ENCODE results near the gene MRPL3.
A peak's percentile ranks its signal among the peaks of the same experiment; 100 is the strongest.

Gene MRPL3

GRCh38 chr3:131454501-131454900 lies 48.3 kb downstream of the MRPL3 start:
- H3K4me3 ChIP-seq (replicated peaks; ENCODE audit: low read depth, low read length): no peak overlapping the region
- DNase-seq (ENCODE audit: low read depth): peak; percentile 38
- TF ChIP-seq CTCF (IDR thresholded peaks at IDR 0.05; ENCODE audit: low read length, missing control alignments): no peak

- TF ChIP-seq CTCF (IDR thresholded peaks at IDR 0.05; ENCODE audit: low read length, missing control alignments): no peak
- H3K4me3 ChIP-seq (replicated peaks; ENCODE audit: low read depth, low read length): no peak overlapping the region
- DNase-seq (ENCODE audit: low read depth): no peak
Measured at GRCh38 chr3:131453533-131453932, 49.2 kb downstream of the MRPL3 start.

GRCh38 chr3:131447349-131447748 lies 55.4 kb downstream of the MRPL3 start:
- no peak overlapping the region for H3K4me3 ChIP-seq (replicated peaks; ENCODE audit: low read depth, low read length)
- DNase-seq (ENCODE audit: low read depth): no peak
- no peak for TF ChIP-seq CTCF (IDR thresholded peaks at IDR 0.05; ENCODE audit: low read length, missing control alignments)

- no peak for TF ChIP-seq CTCF (IDR thresholded peaks at IDR 0.05; ENCODE audit: low read length, missing control alignments)
- no peak overlapping the region for H3K4me3 ChIP-seq (replicated peaks; ENCODE audit: low read depth, low read length)
- no peak for DNase-seq (ENCODE audit: low read depth)
Measured at GRCh38 chr3:131444180-131444579, 58.6 kb downstream of the MRPL3 start.

GRCh38 chr3:131439084-131439483 lies 63.7 kb downstream of the MRPL3 start:
- TF ChIP-seq CTCF (IDR thresholded peaks at IDR 0.05; ENCODE audit: low read length, missing control alignments): no peak
- no peak for DNase-seq (ENCODE audit: low read depth)
- H3K4me3 ChIP-seq (replicated peaks; ENCODE audit: low read depth, low read length): no peak overlapping the region

DNA sequence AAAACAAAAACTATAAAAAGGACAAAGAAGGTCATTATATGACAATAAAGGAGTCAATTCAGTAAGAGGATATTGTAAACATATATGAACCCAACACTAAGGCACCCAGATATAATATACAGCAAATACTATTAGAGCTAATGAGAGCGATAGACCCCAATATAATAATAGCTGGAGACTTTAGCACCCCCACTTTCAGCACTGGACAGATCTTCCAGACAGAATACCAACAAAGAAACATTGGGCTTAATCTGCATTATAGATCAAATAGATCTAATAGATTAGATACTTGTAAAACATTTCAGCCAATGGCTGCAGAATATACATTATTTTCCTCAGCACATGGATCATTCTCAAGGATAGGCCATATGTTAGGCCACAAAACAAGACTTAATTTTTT lies 67.8 kb downstream of the MRPL3 start:
- no peak for DNase-seq (ENCODE audit: low read depth)
- no peak overlapping the region for H3K4me3 ChIP-seq (replicated peaks; ENCODE audit: low read depth, low read length)
- no peak for TF ChIP-seq CTCF (IDR thresholded peaks at IDR 0.05; ENCODE audit: low read length, missing control alignments)

GRCh38 chr3:131432441-131432840 lies 70.3 kb downstream of the MRPL3 start:
- H3K4me3 ChIP-seq (replicated peaks; ENCODE audit: low read depth, low read length): no peak overlapping the region
- no peak for DNase-seq (ENCODE audit: low read depth)
- TF ChIP-seq CTCF (IDR thresholded peaks at IDR 0.05; ENCODE audit: low read length, missing control alignments): no peak
